SJSA1 (cell line): ENCODE data around the gene TBKBP1. TPM values are rescaled to one million over a fixed set of nuclear protein-coding genes. Genes with fewer than 3 reads are reported as not detected.
A peak's percentile ranks its signal among the peaks of the same experiment; 100 is the strongest.
"Not testable (repeated sequence)": the region's sequence is repeated elsewhere in the genome, so short reads cannot be mapped to it uniquely, and the experiment has no call there.

ENCODE experiments used
- DNase-seq, 2 experiments: peaks; one replicate each; pipeline ENCODE4 v3.0.0-alpha.2; 2015 to 2020; ENCODE audit warnings: low spot score in 2 of 2, low read depth in 1 of 2
- H3K27ac ChIP-seq: fragments of 250-450 bp; sonication (Bioruptor Pico); 2 replicates; pipeline ENCODE4 v1.5.1; 2020; ENCODE audit warnings: mild to moderate bottlenecking, moderate library complexity
- H3K27me3 ChIP-seq: fragments of 250-450 bp; sonication (Bioruptor Pico); replicated peaks from 2 replicates; pipeline ENCODE4 v1.5.1; 2020; ENCODE audit warnings: mild to moderate bottlenecking, moderate library complexity
- H3K36me3 ChIP-seq: fragments of 250-450 bp; sonication (Bioruptor Pico); 2 replicates; pipeline ENCODE4 v1.5.1; 2020; ENCODE audit warnings: mild to moderate bottlenecking
- H3K4me1 ChIP-seq: fragments of 250-450 bp; sonication (Bioruptor Pico); replicated peaks from 2 replicates; pipeline ENCODE4 v1.6.1; 2021; ENCODE audit warnings: mild to moderate bottlenecking
- H3K4me3 ChIP-seq: fragments of 250-450 bp; sonication (Bioruptor Pico); 2 replicates; pipeline ENCODE4 v1.5.1; 2020; ENCODE audit warnings: mild to moderate bottlenecking
- H3K9me3 ChIP-seq: fragments of 250-450 bp; sonication (Bioruptor Pico); replicated peaks from 2 replicates; pipeline ENCODE4 v1.5.1; 2020; ENCODE audit warnings: mild to moderate bottlenecking
- total RNA-seq: library from RNA; depleted of rRNA; stranded (reverse); fragments of >200 nt; shearing (Covaris generic); gene quantifications from 2 replicates; pipeline ENCODE4 v1.2.3, GENCODE V29; 2014

TBKBP1 gene
- total RNA-seq, 1 experiment from 2014 or later: 4.5 TPM

DNA sequence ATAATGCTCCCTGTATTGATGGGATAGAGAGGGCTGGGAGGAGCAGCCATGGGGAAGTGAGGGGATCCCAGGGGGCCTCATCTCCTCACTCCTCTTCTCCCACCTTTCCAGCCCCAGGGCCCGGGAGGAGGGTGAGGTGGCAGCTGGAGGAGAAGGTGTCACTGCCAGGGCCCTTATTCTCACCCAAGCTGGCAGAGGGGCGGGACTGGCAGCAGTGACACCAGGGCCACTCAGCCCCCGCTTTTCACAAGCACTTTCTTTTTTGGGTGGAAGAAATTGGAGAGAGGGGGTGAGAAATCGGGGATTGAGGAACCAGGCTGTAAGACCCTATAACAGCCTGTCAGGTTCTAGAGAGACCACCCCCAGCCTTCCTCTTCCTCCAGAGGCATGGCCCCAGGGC, 36.7 kb downstream of the TBKBP1 start:
- Histone ChIP-seq H3K36me3 (no peaks in the 10 kb centered on the region), H3K27me3 (peaks cover 71% of the 10 kb centered on the region), H3K4me1 (peaks cover 13% of the 10 kb centered on the region), H3K4me3 (no peak overlapping the region), H3K9me3 (peaks cover 5% of the 10 kb centered on the region; the same call in 1 of the 2 replicates), H3K27ac (no peak overlapping the region)
- no peak for DNase-seq

DNA sequence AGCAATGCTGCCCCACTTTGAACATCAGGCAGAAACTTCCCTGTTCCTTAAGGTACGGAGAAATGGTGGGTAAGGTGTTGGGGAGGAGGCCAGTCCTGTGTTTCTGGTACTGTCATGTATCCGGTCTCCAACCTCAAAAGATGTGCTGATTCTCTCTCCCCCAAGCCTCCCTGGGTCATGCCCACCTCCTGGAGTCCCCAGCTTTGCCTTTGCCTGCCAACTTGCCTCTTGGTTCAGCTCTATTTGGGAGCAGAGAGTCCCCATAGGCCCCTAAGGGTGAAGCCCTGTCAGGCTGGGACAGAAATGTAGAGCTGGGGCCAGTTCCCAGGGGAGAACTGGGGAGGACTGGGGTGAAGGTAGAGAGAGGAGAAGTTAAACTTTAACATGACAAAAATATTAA, 37.4 kb downstream of the TBKBP1 start:
- H3K27me3 ChIP-seq: peaks cover 78% of the 10 kb centered on the region
- no peak for DNase-seq
- no peak overlapping the region for H3K4me3 ChIP-seq
- no peak overlapping the region for H3K27ac ChIP-seq
- H3K4me1 ChIP-seq: peaks cover 13% of the 10 kb centered on the region
- peaks cover 5% of the 10 kb centered on the region; the same call in 1 of the 2 replicates for H3K9me3 ChIP-seq
- no peaks in the 10 kb centered on the region for H3K36me3 ChIP-seq

DNA sequence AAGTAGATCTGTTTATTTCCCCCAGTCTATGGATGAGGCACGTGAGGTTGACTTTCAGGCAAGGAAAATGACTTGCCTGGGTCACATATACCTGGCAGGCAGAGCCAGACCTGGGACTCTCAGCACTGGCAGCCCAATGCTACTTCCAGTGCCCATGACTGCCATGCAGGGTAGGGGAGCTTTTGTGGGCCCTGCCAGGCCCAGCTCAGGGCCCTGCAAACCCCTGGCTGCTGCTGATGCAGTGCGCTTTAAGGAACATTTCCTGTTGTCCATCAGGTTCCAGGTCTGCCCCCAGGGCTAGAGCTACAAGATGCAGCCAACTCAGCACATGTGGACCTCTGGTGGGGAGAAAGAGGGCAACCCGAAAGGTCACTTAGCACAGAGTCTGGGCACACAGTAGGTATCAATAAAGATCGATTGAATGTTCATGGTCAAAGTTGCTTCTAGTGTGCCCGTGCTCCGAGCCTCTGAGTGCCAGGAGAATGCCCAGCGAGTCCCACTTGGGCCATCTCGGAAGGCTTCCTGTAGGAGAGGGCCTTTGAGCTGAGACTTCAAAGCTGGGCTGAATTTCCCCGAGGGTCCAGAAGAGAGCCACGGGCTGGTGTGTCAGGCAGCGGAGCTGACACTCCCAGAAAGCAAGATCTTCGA, 38.6 kb downstream of the TBKBP1 start:
- Histone ChIP-seq H3K27ac (no peak overlapping the region), H3K4me1 (peaks cover 13% of the 10 kb centered on the region), H3K4me3 (no peak overlapping the region), H3K9me3 (peaks cover 5% of the 10 kb centered on the region; the same call in 1 of the 2 replicates), H3K27me3 (peaks cover 83% of the 10 kb centered on the region), H3K36me3 (no peaks in the 10 kb centered on the region)
- no peak for DNase-seq

DNA sequence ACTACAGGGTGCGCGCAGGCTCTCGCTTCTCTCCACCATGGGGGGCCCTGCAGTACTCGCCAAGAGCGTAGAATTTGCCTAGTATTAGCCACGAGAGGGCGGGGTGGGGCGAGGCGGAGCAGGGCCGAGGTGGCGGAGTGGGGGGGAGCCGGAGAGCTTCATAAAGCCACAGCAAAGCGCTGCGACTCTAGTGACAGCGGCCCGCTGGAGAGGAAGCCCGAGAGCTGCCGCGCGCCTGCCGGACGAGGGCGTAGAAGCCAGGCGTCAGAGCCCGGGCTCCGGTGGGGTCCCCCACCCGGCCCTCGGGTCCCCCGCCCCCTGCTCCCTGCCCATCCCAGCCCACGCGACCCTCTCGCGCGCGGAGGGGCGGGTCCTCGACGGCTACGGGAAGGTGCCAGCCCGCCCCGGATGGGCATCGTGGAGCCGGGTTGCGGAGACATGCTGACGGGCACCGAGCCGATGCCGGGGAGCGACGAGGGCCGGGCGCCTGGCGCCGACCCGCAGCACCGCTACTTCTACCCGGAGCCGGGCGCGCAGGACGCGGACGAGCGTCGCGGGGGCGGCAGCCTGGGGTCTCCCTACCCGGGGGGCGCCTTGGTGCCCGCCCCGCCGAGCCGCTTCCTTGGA, 39.2 kb downstream of the TBKBP1 start, which contains the start of gene TBX21:
Gene TBX21 (plus strand): TSS at position 190 of the 627 bp plus-strand sequence. CDS start 219 bp downstream, at position 409.
- Histone ChIP-seq H3K9me3 (peaks cover 5% of the 10 kb centered on the region; the same call in 1 of the 2 replicates), H3K36me3 (no peaks in the 10 kb centered on the region), H3K4me3 (peak within 1 kb of the TSS; percentile 25), H3K27ac (no peak within 1 kb of the TSS), H3K4me1 (peaks cover 13% of the 10 kb centered on the region), H3K27me3 (peaks cover 89% of the 10 kb centered on the region)
- peak in 1 of 2 experiments; percentile 83 for DNase-seq

DNA sequence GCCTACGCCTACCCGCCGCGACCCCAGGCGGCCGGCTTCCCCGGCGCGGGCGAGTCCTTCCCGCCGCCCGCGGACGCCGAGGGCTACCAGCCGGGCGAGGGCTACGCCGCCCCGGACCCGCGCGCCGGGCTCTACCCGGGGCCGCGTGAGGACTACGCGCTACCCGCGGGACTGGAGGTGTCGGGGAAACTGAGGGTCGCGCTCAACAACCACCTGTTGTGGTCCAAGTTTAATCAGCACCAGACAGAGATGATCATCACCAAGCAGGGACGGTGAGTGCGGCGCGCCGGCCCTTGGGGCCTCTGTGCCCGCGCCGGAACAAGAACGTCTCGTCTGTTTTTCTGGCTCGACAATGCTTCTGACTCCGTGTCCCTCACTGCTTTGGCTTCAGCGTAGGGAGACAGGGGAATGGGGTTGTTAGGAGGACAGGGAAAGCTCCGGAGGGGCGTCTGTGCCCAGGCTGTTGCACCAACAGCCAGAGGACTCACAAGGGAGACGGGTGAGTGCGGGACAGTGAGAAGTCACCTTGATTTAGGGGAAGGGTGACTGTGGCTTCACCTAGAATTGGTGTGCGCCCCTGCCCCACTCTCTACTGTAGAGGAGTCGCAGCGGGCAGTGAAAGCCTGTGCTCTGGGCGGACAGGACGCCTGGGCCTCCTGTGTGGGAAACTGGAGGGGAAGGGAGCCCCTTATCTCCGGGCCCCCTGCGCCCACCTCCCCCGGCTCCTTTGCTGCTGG, 39.9 kb downstream of the TBKBP1 start:
- peak in 1 of 2 experiments; percentile 46 for DNase-seq
- Histone ChIP-seq H3K36me3 (no peaks in the 10 kb centered on the region), H3K27me3 (peaks cover 85% of the 10 kb centered on the region), H3K4me1 (peaks cover 13% of the 10 kb centered on the region), H3K27ac (no peak overlapping the region), H3K4me3 (peak overlapping the region; percentile 25), H3K9me3 (peaks cover 5% of the 10 kb centered on the region; the same call in 1 of the 2 replicates)

GRCh38 chr17:47735139-47735464, 41.1 kb downstream of the TBKBP1 start:
- Histone ChIP-seq H3K9me3 (peaks cover 5% of the 10 kb centered on the region; the same call in 1 of the 2 replicates), H3K4me3 (no peak overlapping the region), H3K36me3 (no peaks in the 10 kb centered on the region), H3K27me3 (peaks cover 79% of the 10 kb centered on the region), H3K4me1 (peaks cover 13% of the 10 kb centered on the region), H3K27ac (no peak overlapping the region)
- DNase-seq: no peak

DNA sequence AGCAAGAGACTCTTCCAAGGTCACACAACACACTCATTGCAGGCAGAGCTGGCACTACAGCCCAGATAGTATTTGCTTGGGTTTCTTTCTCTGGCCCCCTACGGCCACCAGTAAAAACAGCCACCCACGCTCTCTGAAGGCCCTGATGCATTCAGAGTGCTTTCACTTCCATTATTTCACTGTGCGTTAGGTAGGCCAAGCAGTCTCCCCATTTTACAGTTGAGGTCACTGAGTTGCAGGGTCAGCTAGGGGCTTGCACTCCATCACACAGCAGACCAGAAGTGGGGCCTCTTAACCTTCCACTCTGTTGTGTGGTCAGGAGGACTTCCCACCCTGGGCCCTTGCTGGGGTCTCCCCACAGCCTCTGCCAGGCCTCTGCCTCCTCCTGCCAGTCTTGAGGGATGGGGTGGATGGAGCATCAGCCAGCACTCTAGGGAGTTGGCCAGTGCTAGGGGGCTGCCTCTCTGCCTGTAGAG, 41.6 kb downstream of the TBKBP1 start:
- peaks cover 5% of the 10 kb centered on the region; the same call in 1 of the 2 replicates for H3K9me3 ChIP-seq
- DNase-seq: peak in 1 of 2 experiments; percentile 42
- H3K27ac ChIP-seq: no peak overlapping the region
- no peaks in the 10 kb centered on the region for H3K36me3 ChIP-seq
- no peak overlapping the region for H3K4me3 ChIP-seq
- H3K4me1 ChIP-seq: peaks cover 13% of the 10 kb centered on the region
- peaks cover 77% of the 10 kb centered on the region for H3K27me3 ChIP-seq

- H3K36me3 ChIP-seq: no peaks in the 10 kb centered on the region
- peaks cover 75% of the 10 kb centered on the region for H3K27me3 ChIP-seq
- H3K4me3 ChIP-seq: no peak overlapping the region
Measured at GRCh38 chr17:47736501-47737495, 42.8 kb downstream of the TBKBP1 start.

GRCh38 chr17:47738178-47738577, 44.2 kb downstream of the TBKBP1 start:
- Histone ChIP-seq H3K4me3 (no peak overlapping the region), H3K36me3 (no peaks in the 10 kb centered on the region), H3K27ac (no peak overlapping the region), H3K4me1 (peaks cover 8% of the 10 kb centered on the region), H3K27me3 (peaks cover 75% of the 10 kb centered on the region), H3K9me3 (peaks cover 5% of the 10 kb centered on the region; the same call in 1 of the 2 replicates)
- DNase-seq: peak in 1 of 2 experiments; percentile 38

More at GRCh38 chr17:47736501-47737495, 42.8 kb downstream of the TBKBP1 start:
- DNase-seq: peak in 1 of 2 experiments; percentile 38
- no peak overlapping the region for H3K27ac ChIP-seq
- peaks cover 5% of the 10 kb centered on the region; the same call in 1 of the 2 replicates for H3K9me3 ChIP-seq
- peaks cover 13% of the 10 kb centered on the region for H3K4me1 ChIP-seq

DNA sequence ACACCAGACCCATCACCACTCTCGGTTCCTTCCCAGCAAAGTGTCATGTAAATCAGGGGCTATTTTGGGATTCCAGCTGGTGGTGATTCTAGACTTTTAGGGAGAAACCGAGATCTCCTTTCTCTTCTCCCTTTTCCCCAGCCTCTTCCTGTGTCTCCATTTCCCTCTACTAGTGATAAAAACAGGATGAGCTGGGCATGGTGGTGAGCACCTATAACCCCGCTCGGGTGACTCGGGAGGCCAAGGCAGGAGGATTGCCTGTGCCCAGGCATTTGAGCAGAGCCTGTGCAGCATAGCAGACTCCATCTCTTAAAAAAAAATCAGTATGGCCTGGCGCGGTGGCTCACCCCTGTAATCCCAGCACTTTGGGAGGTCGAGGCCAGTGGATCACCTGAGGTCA, 45.2 kb downstream of the TBKBP1 start:
- H3K4me3 ChIP-seq: no peak overlapping the region
- H3K9me3 ChIP-seq: no peaks in the 10 kb centered on the region
- peak in 1 of 2 experiments; percentile 41 for DNase-seq
- no peak overlapping the region for H3K27ac ChIP-seq
- H3K36me3 ChIP-seq: no peaks in the 10 kb centered on the region
- H3K27me3 ChIP-seq: peaks cover 74% of the 10 kb centered on the region
- H3K4me1 ChIP-seq: no peaks in the 10 kb centered on the region

GRCh38 chr17:47739945-47740344, 46.0 kb downstream of the TBKBP1 start:
- not testable (repeated sequence) for H3K9me3 ChIP-seq, H3K27ac ChIP-seq, H3K36me3 ChIP-seq, H3K4me3 ChIP-seq, H3K4me1 ChIP-seq
- H3K27me3 ChIP-seq: peaks cover 74% of the 10 kb centered on the region
- peak in 1 of 2 experiments; percentile 36 for DNase-seq

DNA sequence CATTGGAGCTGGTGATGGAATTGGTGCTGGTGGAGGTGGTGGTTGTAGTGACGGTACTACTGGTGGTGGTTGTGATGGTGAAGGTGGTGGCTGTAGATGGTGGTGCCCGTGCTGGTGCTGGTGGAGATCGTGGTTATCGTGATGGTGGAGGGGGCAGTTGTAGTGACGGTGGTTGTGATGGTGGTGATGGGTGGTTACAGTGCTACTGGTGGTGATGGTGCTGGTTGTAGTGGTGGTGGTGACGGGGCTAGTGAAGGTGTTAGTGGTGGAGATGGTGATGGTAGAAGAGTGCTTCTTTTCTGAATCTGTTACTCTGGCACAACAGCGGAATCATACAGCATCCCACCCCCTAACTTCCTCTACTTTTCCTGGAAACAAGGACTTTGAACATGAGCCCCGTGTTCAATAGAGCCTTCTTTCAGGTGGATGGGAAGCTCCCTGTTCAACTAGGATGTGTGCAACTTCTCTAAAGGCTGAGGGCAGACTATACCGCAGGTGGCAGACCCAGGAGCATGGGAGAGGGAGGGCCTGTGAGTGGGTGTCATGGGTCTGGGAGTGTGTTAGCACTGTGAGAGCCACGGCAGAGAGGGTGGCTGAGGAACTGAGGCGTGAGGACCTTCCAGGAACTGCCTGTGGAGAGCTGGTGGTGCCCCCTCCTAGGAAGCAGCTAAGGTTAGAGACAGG, 47.3 kb downstream of the TBKBP1 start:
- Histone ChIP-seq H3K9me3 (no peaks in the 10 kb centered on the region), H3K4me3 (no peak overlapping the region), H3K27me3 (peaks cover 74% of the 10 kb centered on the region), H3K4me1 (no peaks in the 10 kb centered on the region), H3K36me3 (no peaks in the 10 kb centered on the region), H3K27ac (no peak overlapping the region)
- DNase-seq: peak in 1 of 2 experiments; percentile 32
